Stimulated activated CD8-positive, alpha-beta memory T cell treated with anti-CD3 and anti-CD28 coated beads, Interleukin-12 subunit alpha, Interleukin-12 subunit beta, amount 100 ng/mL, for 1 hour (primary cell): Measurements from ENCODE around the gene GALK2.
"Not testable (repeated sequence)": the region's sequence is repeated elsewhere in the genome, so short reads cannot be mapped to it uniquely, and the experiment has no call there.

ENCODE experiments used
- DNase-seq: peaks from one replicate; pipeline ENCODE4 v3.0.0-alpha.2; 2020; ENCODE audit warnings: low read depth

Gene GALK2

DNA sequence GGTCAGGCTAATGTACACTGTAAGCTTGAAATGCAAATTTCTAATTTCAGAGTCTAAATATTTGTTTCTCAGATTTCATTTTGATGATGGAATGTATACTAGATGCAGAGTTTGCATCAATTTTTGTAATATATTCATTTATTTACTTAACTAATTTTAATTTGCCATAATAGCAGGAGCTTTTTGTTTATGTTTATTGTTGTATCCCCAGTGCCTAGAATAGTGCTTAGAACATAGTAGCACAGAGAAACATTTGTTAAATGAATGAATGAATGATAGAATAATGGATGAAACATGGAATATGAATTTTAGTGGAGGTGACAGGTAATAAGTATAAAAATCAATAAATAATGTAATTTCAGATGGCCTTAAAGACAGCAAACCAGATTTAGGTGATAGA is 5.2 kb upstream of the GALK2 start:
- no peak for DNase-seq

- DNase-seq, result no peak
These were observed 2.0 kb upstream of the GALK2 start for GRCh38 chr15:49168016-49168415.

DNA sequence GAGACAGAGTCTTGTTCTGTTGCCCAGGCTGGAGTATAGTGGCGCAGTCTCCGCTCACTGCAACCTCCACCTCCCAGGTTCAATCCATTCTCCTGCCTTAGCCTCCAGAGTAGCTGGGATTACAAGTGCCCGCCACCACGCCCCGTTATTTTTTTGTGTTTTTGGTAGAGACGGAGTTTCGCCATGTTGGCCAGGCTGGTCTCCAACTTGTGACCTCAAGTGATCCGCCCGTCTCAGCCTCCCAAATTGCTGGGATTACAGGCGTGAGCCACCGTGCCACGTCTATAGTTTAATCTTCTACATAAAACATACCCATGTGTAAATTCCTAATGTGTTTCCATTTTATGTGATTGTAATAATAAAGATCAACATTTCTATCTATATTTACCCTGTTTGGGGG is 1.7 kb downstream of the GALK2 start:
- no peak for DNase-seq

DNA sequence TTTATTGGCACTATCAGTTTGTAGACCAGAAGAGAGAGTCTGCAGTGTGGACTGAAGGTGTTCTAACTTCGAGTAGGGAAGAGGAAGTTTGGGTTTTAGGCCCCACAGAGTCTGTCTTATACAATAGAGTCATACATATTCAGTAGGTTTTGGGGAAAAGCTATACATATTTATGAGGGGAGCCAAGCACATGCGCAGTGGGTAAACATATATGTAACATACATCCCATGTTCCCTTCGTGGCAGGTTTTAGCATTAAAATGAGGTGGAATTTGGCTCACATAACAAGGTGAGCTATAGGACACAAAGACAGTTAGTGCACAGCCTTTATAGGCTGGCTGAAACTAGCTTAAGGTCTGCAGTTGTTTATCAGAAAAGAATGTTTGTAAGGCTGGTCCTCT is 4.9 kb downstream of the GALK2 start:
- no peak for DNase-seq

DNA sequence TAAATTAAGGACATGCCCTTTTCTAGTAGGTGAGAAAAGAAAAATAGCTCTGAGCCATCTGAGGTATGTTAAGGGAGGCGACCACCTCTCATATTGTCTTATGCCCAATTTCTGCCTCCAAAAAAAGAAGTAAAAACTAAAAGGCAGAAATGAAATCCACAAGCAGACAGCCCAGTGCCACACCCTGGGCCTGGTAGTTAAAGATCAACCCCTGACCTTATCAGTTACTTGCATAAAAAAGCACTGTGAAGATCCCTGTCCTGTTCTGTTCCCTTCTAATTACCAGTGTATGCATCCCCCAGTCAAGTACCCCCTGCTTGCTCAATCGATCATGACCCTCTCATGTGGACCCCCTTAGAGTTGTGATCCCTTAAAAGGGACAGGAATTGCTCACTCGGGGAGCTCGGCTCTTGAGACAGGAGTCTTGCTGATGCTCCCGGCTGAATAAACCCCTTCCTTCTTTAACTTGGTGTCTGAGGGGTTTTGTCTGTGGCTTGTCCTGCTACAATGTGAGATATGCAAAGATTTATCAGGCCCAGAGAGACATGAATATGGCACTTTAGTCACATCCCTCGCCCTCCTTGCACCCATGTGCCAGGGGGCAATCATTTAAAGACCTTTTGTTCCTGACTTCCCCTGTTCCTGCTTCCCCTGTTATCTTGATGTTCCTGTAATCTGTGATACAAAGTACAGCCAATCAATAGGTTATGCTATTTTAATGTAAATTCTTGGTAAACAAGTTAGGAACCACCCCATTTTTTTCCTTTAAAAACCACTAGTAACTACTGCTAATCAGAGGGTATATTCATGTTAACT is 5.7 kb downstream of the GALK2 start:
- DNase-seq, result not testable (repeated sequence)

- no peak for DNase-seq
These were observed 8.4 kb downstream of the GALK2 start for GRCh38 chr15:49178497-49178896.

DNA sequence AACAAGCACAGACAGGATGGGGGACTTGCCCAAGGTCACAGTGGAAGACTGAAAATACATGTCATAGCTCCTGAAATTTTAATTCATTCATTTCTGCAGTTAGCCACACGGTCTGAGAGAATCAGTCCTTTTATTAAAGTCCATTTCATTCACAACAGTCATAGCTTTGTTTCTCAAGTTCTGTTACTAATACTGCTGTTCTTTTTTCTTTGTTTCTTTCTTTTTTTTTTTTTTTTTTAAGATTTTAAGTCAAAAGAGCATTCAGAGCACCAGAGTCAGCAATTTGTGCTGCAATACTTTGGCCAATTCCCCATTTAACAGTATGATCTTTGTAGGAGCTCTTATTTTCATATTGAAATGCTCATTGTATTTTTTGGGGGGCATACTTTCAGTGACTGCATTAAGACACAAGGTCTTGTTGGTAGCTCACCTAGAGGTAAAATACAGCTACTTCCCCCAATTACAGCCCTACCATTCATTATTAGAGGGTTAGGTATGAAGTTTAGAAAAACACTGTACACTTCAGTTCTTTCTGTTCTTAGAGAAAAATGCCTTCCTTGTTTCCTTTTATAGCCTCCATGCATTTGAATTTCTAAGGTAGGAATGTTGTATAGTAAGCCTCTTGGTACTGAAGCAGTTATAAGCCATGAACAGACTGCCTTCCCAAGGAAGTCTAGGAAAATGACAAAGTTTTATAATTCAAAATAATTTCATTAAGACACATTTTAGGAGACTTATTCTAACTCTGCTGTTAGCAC is 9.6 kb downstream of the GALK2 start:
- no peak for DNase-seq

- DNase-seq, result no peak
These were observed 12.1 kb downstream of the GALK2 start for GRCh38 chr15:49182128-49182527.

- DNase-seq, result not testable (repeated sequence)
These were observed 13.7 kb downstream of the GALK2 start for GRCh38 chr15:49183741-49184140.

DNA sequence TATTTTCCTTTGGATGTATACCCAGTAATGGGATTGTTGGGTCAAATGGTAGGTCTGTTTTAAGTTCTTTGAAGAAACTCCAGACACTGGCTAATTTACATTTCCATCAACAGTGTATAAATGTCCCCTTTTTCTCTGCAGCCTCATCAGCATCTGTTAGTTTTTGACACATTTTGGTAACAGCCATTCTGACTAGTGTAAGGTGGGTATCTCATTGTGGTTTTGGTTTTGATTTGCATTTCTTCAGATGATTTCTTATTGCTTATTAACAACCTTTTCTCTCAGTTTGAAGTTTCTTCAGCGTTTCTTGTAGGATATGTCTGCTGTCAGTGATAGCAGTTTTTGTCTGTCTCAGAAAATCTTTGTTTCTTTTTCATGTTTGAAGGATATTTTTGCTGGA is 15.4 kb downstream of the GALK2 start:
- DNase-seq, result no peak

DNA sequence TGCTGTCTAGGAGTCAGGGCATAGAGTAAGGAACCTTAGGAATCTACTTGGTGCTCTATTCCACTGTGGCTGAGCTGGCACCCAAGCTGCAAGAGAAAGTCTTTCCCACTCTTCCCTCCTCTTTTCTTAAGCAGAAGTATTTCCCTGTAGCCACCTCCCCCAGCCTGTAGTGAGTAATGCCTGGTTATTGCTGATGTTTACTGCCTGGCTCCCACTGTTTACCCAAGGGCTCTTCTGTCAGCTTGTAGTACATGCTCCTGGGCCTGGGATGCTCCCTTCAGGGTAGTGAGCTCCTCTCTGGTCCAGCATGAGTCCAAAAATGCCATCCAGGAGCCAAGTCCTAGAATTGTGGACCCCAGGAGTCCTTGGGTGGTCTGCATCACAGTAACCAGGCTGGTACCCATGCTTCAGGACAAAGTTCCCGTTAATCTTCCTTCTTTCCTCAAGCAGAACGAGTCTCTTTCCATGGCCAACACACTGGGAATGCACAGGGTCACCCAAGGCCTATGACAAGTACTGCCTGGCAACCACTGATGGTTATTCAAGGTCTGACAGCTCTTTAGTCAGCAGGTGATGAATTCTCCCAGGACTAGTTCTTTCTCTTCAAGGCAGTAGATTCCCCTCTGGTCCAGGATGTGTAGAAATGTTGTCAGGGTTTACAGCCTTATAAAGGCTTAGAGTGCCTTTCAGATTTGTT is 17.6 kb downstream of the GALK2 start:
- no peak for DNase-seq

DNA sequence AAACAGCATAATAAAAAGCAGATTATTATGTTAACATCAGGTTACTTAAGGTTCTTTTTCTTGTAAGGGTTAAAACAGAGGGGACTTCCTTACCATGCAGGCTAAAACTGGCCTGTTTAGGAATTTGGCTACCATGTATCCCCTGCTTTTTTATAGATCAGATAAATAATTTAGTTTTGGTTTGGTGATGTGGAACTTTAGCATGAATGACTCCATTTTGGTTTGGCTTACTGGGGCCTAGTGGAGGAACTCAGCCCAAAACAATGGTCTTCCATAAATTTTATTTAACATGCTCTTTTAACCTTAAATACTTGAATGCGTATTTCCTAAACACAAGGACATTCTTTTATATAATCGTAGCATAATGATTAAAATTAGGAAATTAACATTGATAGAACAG is 18.9 kb downstream of the GALK2 start:
- no peak for DNase-seq

DNA sequence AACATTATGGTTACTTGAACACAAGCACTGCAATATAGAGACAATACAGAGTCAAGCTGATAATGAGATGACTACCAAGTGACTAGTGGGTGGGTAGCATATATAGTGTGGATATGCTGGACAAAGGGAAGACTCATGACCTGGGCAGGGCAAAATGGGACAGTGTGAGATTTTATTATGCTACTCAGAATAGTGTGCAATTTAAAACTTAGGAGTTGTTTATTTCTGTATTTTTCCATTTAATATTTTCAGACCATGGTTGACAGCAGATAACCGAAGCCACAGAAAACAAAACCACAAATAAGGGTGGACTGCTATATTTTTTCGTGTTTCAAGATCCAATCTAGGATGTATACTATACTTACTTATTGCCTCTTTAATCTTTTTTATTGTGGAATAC is 19.6 kb downstream of the GALK2 start:
- no peak for DNase-seq

GRCh38 chr15:49190586-49190985 is 20.5 kb downstream of the GALK2 start:
- no peak for DNase-seq

- no peak for DNase-seq
These were observed 21.8 kb downstream of the GALK2 start for GRCh38 chr15:49191892-49192291.

- no peak for DNase-seq
These were observed 26.8 kb downstream of the GALK2 start for GRCh38 chr15:49196856-49197255.

DNA sequence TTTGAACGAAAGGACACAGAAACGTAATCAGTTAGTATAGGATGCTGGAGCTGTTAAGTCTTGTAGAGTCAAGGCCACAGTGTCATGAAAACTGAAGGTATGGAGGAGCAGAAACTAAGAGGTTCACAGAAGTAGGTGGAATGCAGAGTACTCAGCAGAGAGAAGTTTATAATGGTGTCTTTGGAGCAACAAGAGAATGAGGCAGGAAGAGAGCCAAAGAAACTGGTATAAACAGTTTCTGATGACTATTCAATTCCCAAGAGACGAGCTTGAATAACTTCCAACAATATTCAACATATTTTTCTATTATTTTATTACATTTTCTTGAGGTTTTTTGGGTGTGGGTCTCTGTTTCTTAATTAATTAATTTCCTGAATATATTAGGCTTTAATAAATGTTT is 29.6 kb downstream of the GALK2 start:
- no peak for DNase-seq

GRCh38 chr15:49200347-49200746 is 30.3 kb downstream of the GALK2 start:
- no peak for DNase-seq

DNA sequence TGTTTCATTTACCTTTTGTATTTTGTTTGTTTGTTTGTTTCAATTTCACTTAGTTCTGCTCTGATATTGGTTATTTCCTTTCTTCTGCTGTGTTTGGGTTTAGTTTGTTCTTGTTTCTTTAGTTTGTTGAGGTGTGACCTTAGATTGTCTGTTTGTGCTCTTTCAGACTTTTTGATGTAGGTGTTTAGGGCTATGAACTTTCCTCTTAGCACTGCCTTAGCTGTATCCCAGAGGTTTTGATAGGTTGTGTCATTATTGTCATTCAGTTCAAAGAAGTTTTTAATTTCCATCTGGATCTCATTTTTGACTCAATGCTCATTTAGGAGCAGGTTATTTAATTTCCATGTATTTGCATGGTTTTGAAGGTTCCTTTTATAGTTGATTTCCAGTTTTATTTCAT is 38.1 kb downstream of the GALK2 start:
- not testable (repeated sequence) for DNase-seq

DNA sequence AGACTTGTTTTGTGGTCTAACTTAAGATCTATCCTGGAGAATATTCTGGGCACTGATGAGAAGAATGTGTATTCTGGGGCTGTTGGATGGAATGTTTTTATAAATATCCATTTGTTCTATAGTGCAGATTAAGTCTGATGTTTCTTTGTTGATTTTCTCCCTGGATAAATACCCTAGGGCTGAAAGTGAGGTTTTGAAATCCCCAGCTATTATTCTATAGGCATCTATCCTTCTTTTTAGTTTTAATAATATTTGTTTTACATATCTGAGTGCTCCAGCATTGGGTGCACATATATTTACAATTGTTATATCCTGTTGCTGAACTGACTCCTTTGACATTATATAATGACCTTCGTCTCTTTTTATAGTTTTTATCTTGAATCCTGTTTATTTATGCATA is 42.9 kb downstream of the GALK2 start:
- no peak for DNase-seq

DNA sequence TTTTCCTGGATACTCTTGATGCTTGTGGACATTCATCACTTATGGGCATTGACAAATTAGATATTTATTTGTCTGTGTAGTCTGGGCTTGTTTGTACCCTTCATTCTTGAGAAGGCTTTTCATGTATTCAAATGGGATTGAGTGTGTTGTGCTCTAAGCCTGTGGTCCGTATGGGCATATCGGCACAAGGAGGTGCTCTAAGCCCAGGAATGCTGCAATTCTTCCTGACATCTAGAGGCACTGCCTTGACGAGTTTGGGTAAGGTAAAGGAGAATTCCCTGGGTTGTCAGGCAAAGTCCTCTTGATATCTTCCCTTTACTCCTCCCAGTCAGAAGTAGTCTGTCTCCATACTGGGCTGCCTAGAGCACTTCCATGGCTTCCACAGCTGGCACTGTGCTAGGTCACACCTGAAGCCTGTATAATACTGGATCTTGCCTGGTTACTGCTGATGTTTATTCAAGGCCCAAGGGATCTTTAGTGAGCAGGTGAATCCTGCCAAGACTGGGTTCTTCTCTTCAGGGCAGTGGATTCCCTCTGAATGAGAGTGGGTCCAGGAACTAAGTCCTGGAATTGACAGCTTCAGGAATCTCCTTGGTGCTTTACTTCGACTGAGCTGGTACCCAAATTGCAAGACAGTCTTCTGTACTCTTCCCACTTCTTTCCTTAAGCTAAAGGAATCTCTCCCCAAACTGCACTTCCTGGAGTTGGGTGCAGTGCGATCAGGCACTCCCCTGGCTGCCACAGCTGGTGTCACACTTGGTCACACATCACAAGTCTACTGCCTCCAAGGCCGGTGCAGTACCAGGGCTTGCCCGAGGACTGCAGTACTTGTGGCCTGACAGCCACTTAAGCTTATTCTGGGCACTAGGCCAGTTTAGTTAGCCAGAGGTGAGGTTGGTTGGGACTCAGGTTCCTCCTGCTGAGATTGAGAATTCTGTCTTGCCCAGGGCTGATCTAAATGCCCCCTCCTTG is 46.0 kb downstream of the GALK2 start:
- DNase-seq, result no peak
